GM21619 (cell line): ENCODE data around the gene ATP8B1.

Experiments
- ATAC-seq: cut with Tn5 transposase; IDR thresholded peaks from one replicate; pipeline ENCODE4 v1.9.1; 2021; ENCODE audit not compliant: unreplicated experiment

The ATP8B1 gene

DNA sequence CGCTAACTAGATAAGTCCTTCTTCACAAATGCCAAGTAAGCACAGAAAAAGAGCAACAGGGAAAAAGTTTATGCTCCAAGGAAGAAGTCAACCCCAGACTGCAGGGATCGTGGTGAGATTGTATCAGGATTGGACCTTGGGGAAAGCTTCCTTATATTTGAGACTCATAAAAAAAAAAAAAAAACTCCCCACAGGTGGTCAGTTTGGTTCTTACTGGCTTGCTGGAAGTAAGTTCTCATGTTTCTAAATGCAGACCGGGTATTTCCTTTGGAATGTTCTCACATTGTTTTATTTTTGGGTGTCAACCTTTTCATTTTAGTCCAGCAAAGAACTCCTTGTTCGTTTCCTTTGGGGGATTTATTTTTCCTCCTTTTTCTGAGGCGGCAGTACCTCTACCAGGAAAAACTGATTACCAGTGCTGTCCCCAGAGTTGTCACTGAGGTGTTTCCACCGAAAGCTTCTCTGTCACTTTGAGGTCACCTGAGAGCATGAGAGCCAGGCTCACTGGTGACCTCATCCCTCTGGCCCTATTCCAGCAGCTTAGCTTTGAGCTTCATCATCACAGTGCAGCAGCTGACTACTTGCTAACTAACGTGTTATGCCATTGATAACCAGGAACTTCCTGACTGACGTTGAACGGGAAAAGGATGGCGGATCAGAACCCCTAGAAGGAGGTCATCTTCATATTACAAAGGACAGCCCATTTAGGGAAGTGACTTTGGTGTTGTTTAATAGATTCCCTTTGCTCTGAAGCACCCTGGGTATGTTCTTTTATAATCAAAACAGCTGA lies 16.8 kb upstream of the ATP8B1 start:
- no peak for ATAC-seq

GRCh38 chr18:57819119-57819518 lies 16.0 kb upstream of the ATP8B1 start:
- ATAC-seq, result no peak

DNA sequence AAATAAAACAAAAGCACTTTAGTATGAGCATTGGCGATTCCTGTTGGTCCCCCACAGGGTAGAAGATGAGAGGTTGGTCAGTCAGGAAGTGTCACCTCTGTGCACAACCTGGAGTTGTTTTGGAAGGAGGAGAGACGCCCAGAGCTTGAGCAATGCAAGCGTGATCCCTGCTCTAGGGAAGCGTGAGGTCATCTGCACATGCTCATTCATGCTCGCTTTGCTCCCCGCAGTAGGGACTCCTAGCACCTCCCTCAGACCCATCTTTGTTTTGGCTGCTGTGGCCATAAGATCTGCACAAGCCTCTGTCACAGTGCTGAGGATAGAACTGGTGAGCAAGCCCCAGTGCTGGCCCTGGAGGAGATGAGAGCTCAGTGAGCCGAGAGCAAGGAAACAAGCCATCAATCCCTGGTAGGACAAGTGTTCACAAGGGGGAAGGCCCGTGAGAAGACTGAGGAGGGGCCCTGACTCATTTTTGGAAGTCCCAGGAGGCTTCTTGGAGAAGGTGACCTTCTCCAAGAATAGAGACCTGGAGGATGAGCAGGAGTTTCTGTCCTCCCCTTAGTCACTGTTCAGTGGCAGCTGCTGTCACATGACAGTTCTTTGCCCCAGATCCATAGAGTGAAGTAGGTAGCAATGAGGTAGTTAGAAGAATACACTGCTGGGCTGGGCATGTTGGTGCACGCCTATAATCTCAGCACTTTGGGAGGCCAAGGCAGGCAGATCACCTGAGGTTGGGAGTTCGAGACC lies 13.3 kb upstream of the ATP8B1 start:
- ATAC-seq, result no peak

- no peak for ATAC-seq
Observed at GRCh38 chr18:57814555-57814954, 11.4 kb upstream of the ATP8B1 start.

- ATAC-seq, result no peak
Observed at GRCh38 chr18:57813245-57813644, 10.1 kb upstream of the ATP8B1 start.

GRCh38 chr18:57812126-57812477 lies 9.0 kb upstream of the ATP8B1 start:
- no peak for ATAC-seq

GRCh38 chr18:57811477-57812125 lies 8.5 kb upstream of the ATP8B1 start:
- no peak for ATAC-seq

- ATAC-seq, result no peak
Observed at GRCh38 chr18:57809190-57809589, 6.1 kb upstream of the ATP8B1 start.

DNA sequence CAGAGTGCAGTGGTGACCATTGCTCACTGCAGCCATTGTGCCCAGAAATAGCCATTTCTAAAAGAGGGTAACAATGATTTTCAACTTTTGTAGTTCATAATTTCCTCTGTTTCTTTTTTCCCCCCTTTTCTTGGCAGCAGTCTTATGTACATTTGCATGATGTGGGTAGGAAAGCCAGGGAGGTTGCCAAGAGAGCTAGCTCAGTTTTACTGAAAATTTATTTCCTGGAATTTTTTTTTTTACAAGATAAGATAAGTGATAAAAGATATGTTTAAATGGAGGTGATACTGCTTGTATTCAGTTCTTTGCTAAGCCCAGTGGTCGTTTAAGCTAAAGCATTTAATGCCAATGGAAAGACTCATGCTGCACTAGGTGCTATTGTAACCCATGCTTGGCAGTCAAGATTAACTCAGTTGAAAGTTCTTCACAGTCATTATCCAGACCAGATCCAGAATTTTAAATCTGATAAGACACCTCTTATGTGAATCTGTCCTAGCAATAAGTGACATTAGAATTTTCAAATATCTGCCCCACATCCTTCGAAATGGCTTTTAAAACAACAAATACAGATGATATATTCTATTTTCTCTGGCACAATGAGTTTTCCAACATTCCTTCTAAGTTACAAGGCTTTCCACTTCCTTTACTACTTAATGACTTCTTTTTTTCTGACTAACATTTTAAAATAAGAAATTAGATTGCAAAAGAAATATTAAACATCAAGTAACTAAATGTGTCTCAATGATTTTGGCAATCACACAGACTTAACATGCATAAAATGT lies 4.4 kb upstream of the ATP8B1 start:
- no peak for ATAC-seq

DNA sequence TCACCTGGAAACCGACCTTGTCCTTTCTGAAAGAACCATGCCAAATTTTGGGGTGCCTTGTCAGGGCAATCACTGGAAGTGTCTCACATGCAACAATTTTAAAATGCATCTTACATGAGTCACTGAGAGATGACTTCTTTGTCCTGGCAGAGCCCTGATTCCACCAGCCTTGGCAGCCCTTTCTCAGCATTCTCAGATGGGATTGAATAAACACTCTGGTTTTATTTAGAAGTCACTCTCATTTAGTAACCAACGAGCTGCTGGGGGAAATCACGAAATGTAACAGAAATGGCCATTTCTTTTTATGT lies 3.8 kb upstream of the ATP8B1 start:
- ATAC-seq, result no peak

DNA sequence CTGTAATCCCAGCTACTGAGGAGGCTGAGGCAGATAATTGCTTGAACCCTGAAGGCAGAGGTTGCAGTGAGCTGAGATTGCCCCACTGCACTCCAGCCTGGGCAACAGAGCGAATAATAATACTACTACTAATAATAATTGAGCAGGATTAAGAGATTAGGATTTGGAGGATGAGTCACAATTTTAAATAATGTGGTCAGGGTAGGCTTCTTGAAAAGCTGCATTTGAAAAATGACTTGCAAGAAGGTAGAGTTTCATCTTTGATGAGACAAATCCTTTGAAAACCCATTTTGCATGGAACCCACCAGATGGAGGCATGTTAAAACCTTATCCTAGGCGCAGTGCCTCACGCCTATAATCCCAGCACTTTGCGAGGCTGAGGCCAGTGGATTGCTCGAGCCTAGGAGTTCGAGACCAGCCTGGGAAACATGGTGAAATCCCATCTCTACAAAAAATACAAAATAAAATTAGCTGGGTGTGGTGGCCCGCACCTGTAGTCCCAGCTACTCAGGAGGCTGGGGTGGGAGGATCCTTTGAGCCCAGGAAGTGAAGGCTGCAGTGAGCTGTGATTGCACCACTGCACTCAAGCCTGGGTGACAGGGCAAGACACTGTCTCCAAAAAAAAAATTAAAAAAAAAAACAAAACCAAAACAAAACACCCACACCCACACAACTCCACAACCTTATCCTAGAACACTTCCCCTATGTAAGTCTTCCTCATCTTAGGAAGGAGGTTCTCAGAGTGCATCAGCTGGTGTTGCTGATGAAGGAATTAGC lies 3.3 kb upstream of the ATP8B1 start:
- no peak for ATAC-seq

DNA sequence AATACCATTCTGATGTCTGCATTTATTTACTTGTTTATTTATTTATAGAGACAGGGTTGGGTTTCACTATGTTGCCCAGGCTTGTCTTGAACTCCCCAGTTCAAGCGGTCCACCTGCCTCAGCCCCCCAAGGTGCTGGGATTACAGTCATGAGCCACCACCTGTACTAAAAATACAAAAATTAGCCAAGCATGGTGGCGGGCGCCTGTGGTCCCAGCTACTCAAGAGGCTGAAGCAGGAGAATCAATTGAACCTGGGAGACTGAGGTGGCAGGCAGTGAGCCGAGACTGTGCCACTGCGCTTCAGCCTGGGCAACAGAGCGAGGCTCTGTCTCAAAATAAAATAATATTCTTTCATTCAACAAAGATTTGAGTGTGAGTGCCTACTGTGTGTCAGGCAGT lies 2.0 kb upstream of the ATP8B1 start:
- ATAC-seq, result no peak

- ATAC-seq, result no peak
Observed at GRCh38 chr18:57804557-57804956, 1.4 kb upstream of the ATP8B1 start.

DNA sequence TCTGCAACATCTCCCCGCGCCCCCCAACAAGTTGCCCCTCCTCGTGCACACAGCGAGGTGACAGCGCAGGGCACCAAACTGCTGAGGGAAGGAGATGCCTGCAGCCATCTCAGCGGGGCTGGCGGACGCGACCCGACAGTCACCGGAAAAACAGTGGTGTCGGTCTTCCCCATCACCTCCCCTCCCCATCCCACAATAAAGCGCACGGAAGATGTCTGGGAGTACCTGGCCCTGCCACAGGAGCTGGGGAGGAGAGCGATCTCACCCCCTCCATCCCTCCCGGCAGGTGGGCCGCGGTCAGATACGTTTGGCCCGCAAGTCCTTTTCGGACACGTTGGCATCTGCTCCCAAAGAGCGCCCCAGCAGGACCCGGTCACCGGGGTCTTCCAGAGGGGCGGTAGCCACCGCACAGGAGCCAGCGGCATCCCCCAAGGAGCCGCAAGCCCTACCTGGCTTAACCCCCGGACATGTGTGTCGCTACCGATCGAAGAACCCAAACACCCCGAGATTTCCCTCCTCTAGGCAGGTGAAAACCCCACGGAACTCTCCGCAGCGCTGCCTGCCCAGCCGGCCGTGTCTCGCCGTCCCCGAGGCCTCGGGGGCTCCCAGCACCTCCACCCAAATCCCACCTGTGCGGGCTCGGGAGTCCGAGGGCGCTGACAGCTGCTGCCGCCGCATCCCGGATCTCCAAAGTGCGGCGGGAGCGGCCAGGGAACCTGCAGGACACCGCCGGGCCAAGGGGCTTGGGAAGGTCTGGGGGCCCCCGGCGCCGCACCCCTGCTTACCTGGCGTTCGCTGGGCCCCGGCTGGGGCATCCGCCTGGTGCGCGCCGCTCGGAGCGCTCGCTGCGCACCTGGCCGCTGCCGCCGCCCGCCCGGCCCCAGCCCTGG lies 657 bp downstream of the ATP8B1 start:
- ATAC-seq, result peak; percentile 54

DNA sequence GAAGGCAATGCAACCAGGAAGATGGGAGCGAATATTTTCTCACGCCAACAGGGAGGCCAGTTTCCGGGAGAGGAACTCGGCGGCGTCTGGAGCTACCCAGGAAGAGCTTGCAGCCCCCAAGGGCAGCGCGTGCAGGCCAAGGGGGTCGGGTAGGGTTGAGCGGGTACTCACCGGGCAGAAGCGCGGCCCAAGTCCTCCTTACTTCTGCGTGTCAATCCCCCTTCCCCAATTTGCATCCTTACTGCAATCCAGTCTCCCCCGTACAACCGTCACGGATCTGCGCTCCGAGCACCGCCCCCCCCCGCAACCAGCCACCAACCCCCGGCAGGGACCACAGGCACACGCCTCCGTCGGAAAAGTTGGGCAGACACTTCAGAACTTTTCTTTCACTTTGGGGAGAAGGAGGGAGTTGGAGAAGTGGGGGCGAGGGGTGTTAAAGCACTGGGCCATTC lies 1.3 kb downstream of the ATP8B1 start:
- ATAC-seq, result no peak

DNA sequence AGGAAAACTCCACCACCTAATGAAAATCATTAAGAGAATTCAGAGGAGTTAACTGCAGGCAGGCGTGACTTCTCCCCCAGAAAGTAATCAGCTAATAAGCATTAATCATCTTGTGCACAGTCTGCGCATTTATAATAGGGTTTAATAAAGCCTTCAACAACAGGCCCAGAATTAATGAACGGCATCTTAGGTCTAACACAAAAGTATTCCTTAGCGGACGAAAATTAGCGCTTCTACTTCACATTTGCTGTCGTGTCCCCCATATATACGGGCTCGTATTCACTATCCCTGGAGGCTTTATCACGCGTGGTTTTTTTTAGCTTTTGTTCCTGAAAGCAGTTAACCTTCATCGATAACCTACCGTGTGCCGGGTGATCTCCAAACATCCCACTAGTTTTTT lies 1.8 kb downstream of the ATP8B1 start:
- no peak for ATAC-seq

DNA sequence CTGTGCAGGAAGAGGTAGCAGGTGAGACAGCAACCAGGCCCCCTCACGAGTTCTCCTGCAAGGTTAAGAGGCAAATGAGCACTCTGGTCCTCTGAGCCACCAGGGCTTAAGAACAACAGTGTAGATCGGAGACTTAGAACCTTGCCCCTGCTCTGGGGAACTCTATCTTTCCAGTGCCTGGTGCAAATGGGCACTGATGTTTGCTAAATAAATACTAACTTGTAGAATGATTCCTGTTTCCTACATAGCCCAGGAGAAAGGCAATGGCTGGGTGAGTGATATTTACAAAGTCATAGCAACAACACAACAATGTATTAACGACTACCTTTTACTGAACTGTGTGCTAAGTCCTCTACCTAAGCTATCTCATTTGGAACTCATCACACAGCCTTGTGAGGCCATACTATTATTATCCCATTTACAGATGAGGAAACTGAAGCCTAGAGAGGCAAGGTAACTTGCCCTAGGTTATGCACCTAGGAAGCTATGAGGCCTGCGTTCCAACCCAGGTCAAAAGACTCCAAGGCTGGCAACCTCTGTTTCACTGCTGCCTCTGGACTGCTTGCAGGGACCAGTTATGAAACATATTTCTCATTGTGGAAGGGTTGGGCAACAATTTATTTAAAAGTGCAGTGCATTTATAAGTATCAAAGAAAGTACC lies 4.3 kb downstream of the ATP8B1 start:
- ATAC-seq, result no peak

GRCh38 chr18:57797209-57797651 lies 5.9 kb downstream of the ATP8B1 start:
- no peak for ATAC-seq
